IMR-90 (cell line): Measurements from ENCODE around the gene SLC35F3. TPM values are rescaled to one million over a fixed set of nuclear protein-coding genes. Genes with fewer than 3 reads are reported as not detected.

Experiments used
- ATAC-seq: fragments of 200-7000 bp; cut with Tn5 transposase; 2 replicates; pipeline ENCODE4 v1.9.1; 2020; ENCODE audit warnings: low read depth, mild to moderate bottlenecking, moderate library complexity
- BruUV-seq: library from RNA; stranded (reverse); fragments of 400-500 nt; replicated peaks from 2 replicates; lab custom pipeline; 2021; lab: Mats Ljungman, UMichigan
- CTCF ChIA-PET: fragments of 300-600 bp; formaldehyde crosslinking; extraction: SDS; loops from one replicate; lab custom pipeline; 2021; ENCODE audit warnings: antibody characterized with exemption; lab: Yijun Ruan, JAX
- POLR2A ChIA-PET: fragments of 300-600 bp; sonication (Branson Sonifier 250); formaldehyde crosslinking; loops from one replicate; lab custom pipeline; 2022; ENCODE audit warnings: antibody characterized with exemption; ENCODE audit not compliant: unreplicated experiment; lab: Charles Lee
- DNase-seq: peaks from one replicate; pipeline ENCODE4 v3.0.0; 2013
- H2AFZ ChIP-seq: replicated peaks from 2 replicates; pipeline ENCODE3; 2013; ENCODE audit warnings: low read length, mild to moderate bottlenecking; ENCODE audit not compliant: poor library complexity
- H2AK5ac ChIP-seq: 2 replicates; pipeline ENCODE4 v1.6.1; 2013; ENCODE audit warnings: low read depth, low read length, inconsistent platforms
- H2AK9ac ChIP-seq: replicated peaks from 2 replicates; pipeline ENCODE3; 2013; ENCODE audit warnings: mild to moderate bottlenecking, low read depth, low read length, moderate library complexity; ENCODE audit not compliant: poor library complexity
- H2BK120ac ChIP-seq: 2 replicates; pipeline ENCODE4 v1.6.1; 2013; ENCODE audit warnings: low read depth, low read length, inconsistent platforms
- H2BK15ac ChIP-seq: 3 replicates; pipeline ENCODE4 v1.6.1; 2013; ENCODE audit warnings: low read depth, low read length, inconsistent platforms
- H2BK20ac ChIP-seq: 2 replicates; pipeline ENCODE4 v1.6.1; 2013; ENCODE audit warnings: low read depth, mild to moderate bottlenecking, inconsistent platforms, low read length, moderate library complexity
- H2BK5ac ChIP-seq: 2 replicates; pipeline ENCODE4 v1.6.1; 2013; ENCODE audit warnings: mild to moderate bottlenecking, low read depth, low read length, inconsistent platforms; ENCODE audit not compliant: poor library complexity, severe bottlenecking
- H3K14ac ChIP-seq: replicated peaks from 2 replicates; pipeline ENCODE4 v1.6.1; 2013; ENCODE audit warnings: low read depth, low read length, inconsistent platforms
- H3K18ac ChIP-seq: 2 replicates; pipeline ENCODE4 v1.6.1; 2013; ENCODE audit warnings: low read depth, low read length, control low read depth
- H3K23ac ChIP-seq: 2 replicates; pipeline ENCODE4 v1.6.1; 2013; ENCODE audit warnings: low read depth, low read length, inconsistent platforms
- H3K27ac ChIP-seq: 2 replicates; pipeline ENCODE4 v1.5.1; 2013; ENCODE audit warnings: mild to moderate bottlenecking, control low read depth, low read length; ENCODE audit not compliant: insufficient read depth
- H3K27me3 ChIP-seq: 2 replicates; pipeline ENCODE4 v1.6.1; 2013; ENCODE audit warnings: low read length; ENCODE audit not compliant: control insufficient read depth, insufficient read depth
- H3K36me3 ChIP-seq: 2 replicates; pipeline ENCODE4 v1.6.1; 2013; ENCODE audit warnings: low read length, mixed read lengths; ENCODE audit not compliant: control insufficient read depth, insufficient read depth
- H3K4ac ChIP-seq: 2 replicates; pipeline ENCODE4 v1.6.1; 2013; ENCODE audit warnings: low read depth, low read length, inconsistent platforms
- H3K4me1 ChIP-seq: 2 replicates; pipeline ENCODE4 v1.6.1; 2013; ENCODE audit warnings: low read length, mixed read lengths; ENCODE audit not compliant: control insufficient read depth, insufficient read depth
- H3K4me2 ChIP-seq: 2 replicates; pipeline ENCODE4 v1.6.1; 2013; ENCODE audit warnings: low read depth, mild to moderate bottlenecking, control low read depth, low read length, moderate library complexity
- H3K4me3 ChIP-seq: 2 replicates; pipeline ENCODE4 v1.5.1; 2013; ENCODE audit warnings: low read depth, mild to moderate bottlenecking, control low read depth, low read length, moderate library complexity; ENCODE audit not compliant: insufficient read depth
- H3K56ac ChIP-seq: 2 replicates; pipeline ENCODE4 v1.6.1; 2013; ENCODE audit warnings: low read length, inconsistent platforms; ENCODE audit not compliant: insufficient read depth; ENCODE audit errors: extremely low read depth
- H3K79me1 ChIP-seq, 2 experiments: 2 replicates each; pipeline ENCODE4 v1.6.1; 2013; ENCODE audit warnings: low read length in 2 of 2, inconsistent platforms in 1 of 2, low read depth in 1 of 2
- H3K9ac ChIP-seq: 2 replicates; pipeline ENCODE4 v1.6.1; 2013; ENCODE audit warnings: low read depth, low read length, control low read depth
- H3K9me1 ChIP-seq: 2 replicates; pipeline ENCODE4 v1.6.1; 2013; ENCODE audit warnings: low read length, inconsistent platforms; ENCODE audit not compliant: insufficient read depth
- H3K9me3 ChIP-seq: 2 replicates; pipeline ENCODE4 v1.6.1; 2013; ENCODE audit warnings: low read length; ENCODE audit not compliant: control insufficient read depth, insufficient read depth
- H4K20me1 ChIP-seq: 2 replicates; pipeline ENCODE4 v1.6.1; 2013; ENCODE audit warnings: low read length, inconsistent platforms; ENCODE audit not compliant: insufficient read depth
- H4K5ac ChIP-seq: 2 replicates; pipeline ENCODE4 v1.6.1; 2013; ENCODE audit warnings: mild to moderate bottlenecking, low read depth, low read length, control low read depth
- H4K8ac ChIP-seq, 2 experiments: 2 replicates each; pipeline ENCODE4 v1.6.1; 2013; ENCODE audit warnings: low read depth in 2 of 2, low read length in 2 of 2, control low read depth in 1 of 2, inconsistent platforms in 1 of 2
- H4K91ac ChIP-seq: 2 replicates; pipeline ENCODE4 v1.6.1; 2013; ENCODE audit warnings: low read depth, low read length, inconsistent platforms; ENCODE audit not compliant: insufficient read depth
- BHLHE40 ChIP-seq: fragments of 150-350 bp; IDR thresholded peaks from 2 replicates; pipeline ENCODE4 v1.6.1; 2016; ENCODE audit warnings: mild to moderate bottlenecking, low read depth, low read length
- CHD1 ChIP-seq: IDR thresholded peaks from 2 replicates; pipeline ENCODE4 v1.6.1; 2012; ENCODE audit warnings: low read depth, low read length, improper control_type of control experiment
- FOS ChIP-seq: fragments of 150-350 bp; IDR thresholded peaks from 2 replicates; pipeline ENCODE4 v1.6.1; 2016; ENCODE audit warnings: low read depth, low read length
- MAFK ChIP-seq: IDR thresholded peaks from 2 replicates; pipeline ENCODE4 v1.6.1; 2012; ENCODE audit warnings: low read depth, low read length, improper control_type of control experiment
- MXI1 ChIP-seq: IDR thresholded peaks from 2 replicates; pipeline ENCODE4 v1.6.1; 2012; ENCODE audit warnings: low read depth, mild to moderate bottlenecking, low read length, moderate library complexity, borderline replicate concordance
- NFE2L2 ChIP-seq: fragments of 150-350 bp; IDR thresholded peaks from 2 replicates; pipeline ENCODE4 v1.6.1; 2016; ENCODE audit warnings: low read depth, mild to moderate bottlenecking, low read length
- POLR2A ChIP-seq: IDR thresholded peaks from 2 replicates; pipeline ENCODE4 v1.6.1; 2012; ENCODE audit warnings: mild to moderate bottlenecking, low read depth, low read length
- RCOR1 ChIP-seq: IDR thresholded peaks from 2 replicates; pipeline ENCODE4 v1.6.1; 2012; ENCODE audit warnings: mild to moderate bottlenecking, low read length, improper control_type of control experiment; ENCODE audit not compliant: insufficient replicate concordance
- SMC3 ChIP-seq: fragments of 150-350 bp; IDR thresholded peaks from 2 replicates; pipeline ENCODE4 v1.6.1; 2016; ENCODE audit warnings: low read depth, mild to moderate bottlenecking, antibody characterized with exemption, low read length, moderate library complexity
- WGBS, 2 experiments: methylation state at CpG; one replicate each; pipeline versions ENCODE4 v1.1.5 to v1.1.7; 2013; ENCODE audit warnings: missing lambda C conversion rate in 2 of 2; ENCODE audit not compliant: insufficient read length in 1 of 2; ENCODE audit errors: extremely low coverage in 2 of 2; 5-methylcytosine and 5-hydroxymethylcytosine counted together
- dilution Hi-C: fragments of 300-500 bp; cut with HindIII; formaldehyde crosslinking; loops from one replicate; pipeline ENCODE4 v1.14.3; 2018; ENCODE audit warnings: low sequenced_read_pairs; ENCODE audit not compliant: unreplicated experiment
- in situ Hi-C: fragments of 300-500 bp; cut with MboI; formaldehyde crosslinking; loops from 3 replicates; pipeline ENCODE4 v1.14.3; 2019; ENCODE audit warnings: low sequenced_read_pairs, inconsistent platforms, mixed read lengths
- intact Hi-C: fragments of 100-400 bp; cut with micrococcal nuclease; formaldehyde crosslinking; loops from 2 replicates; pipeline ENCODE4 v1.10.0; 2022
- polyA plus RNA-seq, 3 experiments: library from polyadenylated mRNA; depleted of rRNA; stranded (reverse); fragments of >200 nt; gene quantifications; 2 replicates each; pipeline ENCODE4 v1.2.3, GENCODE V29; 2012; ENCODE audit warnings: low replicate concordance in 1 of 3
- total RNA-seq: library from RNA; depleted of rRNA; stranded (reverse); fragments of >200 nt; gene quantifications from 2 replicates; pipeline ENCODE4 v1.2.3, GENCODE V29; 2012
- TF ChIP-seq, protein P1 (sequence below): fragments of 150-350 bp; IDR thresholded peaks from 2 replicates; pipeline ENCODE4 v1.6.1; 2016; ENCODE audit warnings: low read depth, mild to moderate bottlenecking, low read length, moderate library complexity, borderline replicate concordance
- TF ChIP-seq, protein P2 (sequence below): conservative IDR thresholded peaks from 2 replicates; pipeline ENCODE4 v1.5.1; 2012; ENCODE audit warnings: mild to moderate bottlenecking, low read depth, low read length, improper control_type of control experiment

The SLC35F3 gene
- total and polyA plus RNA-seq, 2 of the 4 experiments (the other 2 are of a cell fraction), result under 0.01 to 0.17 TPM

DNA sequence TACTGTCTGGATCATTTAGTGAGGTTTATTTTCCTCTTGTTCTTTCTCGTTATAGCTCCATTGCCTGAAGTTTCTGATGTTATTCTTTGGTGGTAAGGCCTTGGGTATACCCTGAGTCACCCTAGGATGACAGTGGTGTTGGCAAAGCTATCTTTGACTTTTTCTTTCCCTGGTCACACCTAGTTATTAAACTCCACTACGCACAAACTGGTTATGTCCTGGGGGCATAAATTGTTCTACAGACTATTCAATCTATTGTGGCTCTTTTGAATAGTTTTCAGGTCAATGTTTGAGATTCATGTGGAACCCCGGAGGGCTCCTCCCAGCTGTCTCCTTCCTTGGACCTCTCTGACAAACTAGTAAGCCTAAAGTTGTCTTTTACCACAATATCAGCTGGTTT, 157.7 kb downstream of the SLC35F3 start:
- WGBS, 2 experiments, result no CpG with 5 or more reads among the region's 3 CpGs

More for the DNA sequence above, 157.7 kb downstream of the SLC35F3 start:
- H3K36me3 ChIP-seq, result no peaks in the 10 kb centered on the region
- H3K4me3 ChIP-seq, result no peak overlapping the region
- H3K9me3 ChIP-seq, result no peaks in the 10 kb centered on the region
- in situ Hi-C loops, result loop anchor here (10.0 kb wide), 2 partner anchors 667 to 757 kb away; no protein-coding TSS in a partner anchor
- H3K9me1 ChIP-seq, result no peaks in the 10 kb centered on the region
- no peaks in the 10 kb centered on the region for H3K27me3 ChIP-seq
- DNase-seq, result no peak
- no peak overlapping the region for H3K27ac ChIP-seq
- no peak overlapping the region for H3K4ac ChIP-seq
- intact Hi-C loops, result no loop called here
- H2AK5ac ChIP-seq, result no peak overlapping the region
- H4K91ac ChIP-seq, result no peak overlapping the region
- H2AK9ac ChIP-seq, result no peak overlapping the region
- H3K56ac ChIP-seq, result no peak overlapping the region
- no peaks in the 10 kb centered on the region for H3K79me1 ChIP-seq
- H3K14ac ChIP-seq, result no peak overlapping the region
- H4K5ac ChIP-seq, result no peak overlapping the region
- H2BK20ac ChIP-seq, result no peak overlapping the region
- no peak overlapping the region for H3K18ac ChIP-seq
- TF ChIP-seq, protein P1, sequence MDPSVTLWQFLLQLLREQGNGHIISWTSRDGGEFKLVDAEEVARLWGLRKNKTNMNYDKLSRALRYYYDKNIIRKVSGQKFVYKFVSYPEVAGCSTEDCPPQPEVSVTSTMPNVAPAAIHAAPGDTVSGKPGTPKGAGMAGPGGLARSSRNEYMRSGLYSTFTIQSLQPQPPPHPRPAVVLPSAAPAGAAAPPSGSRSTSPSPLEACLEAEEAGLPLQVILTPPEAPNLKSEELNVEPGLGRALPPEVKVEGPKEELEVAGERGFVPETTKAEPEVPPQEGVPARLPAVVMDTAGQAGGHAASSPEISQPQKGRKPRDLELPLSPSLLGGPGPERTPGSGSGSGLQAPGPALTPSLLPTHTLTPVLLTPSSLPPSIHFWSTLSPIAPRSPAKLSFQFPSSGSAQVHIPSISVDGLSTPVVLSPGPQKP, result no peak
- TF ChIP-seq BHLHE40 (no peak), MXI1 (no peak), FOS (no peak), NFE2L2 (no peak), SMC3 (no peak), RCOR1 (no peak), MAFK (no peak), POLR2A (no peak), CHD1 (no peak)
- TF ChIP-seq, protein P2, sequence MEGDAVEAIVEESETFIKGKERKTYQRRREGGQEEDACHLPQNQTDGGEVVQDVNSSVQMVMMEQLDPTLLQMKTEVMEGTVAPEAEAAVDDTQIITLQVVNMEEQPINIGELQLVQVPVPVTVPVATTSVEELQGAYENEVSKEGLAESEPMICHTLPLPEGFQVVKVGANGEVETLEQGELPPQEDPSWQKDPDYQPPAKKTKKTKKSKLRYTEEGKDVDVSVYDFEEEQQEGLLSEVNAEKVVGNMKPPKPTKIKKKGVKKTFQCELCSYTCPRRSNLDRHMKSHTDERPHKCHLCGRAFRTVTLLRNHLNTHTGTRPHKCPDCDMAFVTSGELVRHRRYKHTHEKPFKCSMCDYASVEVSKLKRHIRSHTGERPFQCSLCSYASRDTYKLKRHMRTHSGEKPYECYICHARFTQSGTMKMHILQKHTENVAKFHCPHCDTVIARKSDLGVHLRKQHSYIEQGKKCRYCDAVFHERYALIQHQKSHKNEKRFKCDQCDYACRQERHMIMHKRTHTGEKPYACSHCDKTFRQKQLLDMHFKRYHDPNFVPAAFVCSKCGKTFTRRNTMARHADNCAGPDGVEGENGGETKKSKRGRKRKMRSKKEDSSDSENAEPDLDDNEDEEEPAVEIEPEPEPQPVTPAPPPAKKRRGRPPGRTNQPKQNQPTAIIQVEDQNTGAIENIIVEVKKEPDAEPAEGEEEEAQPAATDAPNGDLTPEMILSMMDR, result no peak
- ChIA-PET POLR2A (no interaction called here), CTCF (no interaction called here)
- H3K23ac ChIP-seq, result no peak overlapping the region
- ATAC-seq, result no peak
- no peak overlapping the region for H2BK120ac ChIP-seq
- no peak overlapping the region for H3K9ac ChIP-seq
- no peak overlapping the region for H3K4me2 ChIP-seq
- no peak overlapping the region for H4K8ac ChIP-seq
- dilution Hi-C loops, result no loop called here
- no peak overlapping the region for H2BK5ac ChIP-seq
- H3K4me1 ChIP-seq, result no peaks in the 10 kb centered on the region
- H4K20me1 ChIP-seq, result no peaks in the 10 kb centered on the region
- H2AFZ ChIP-seq, result no peak overlapping the region
- no peak overlapping the region for H2BK15ac ChIP-seq
- BruUV-seq, result no TSS peak
